SK-N-MC (cell line): ENCODE measurements around the gene JAK1.
A peak's percentile ranks its signal among the peaks of the same experiment; 100 is the strongest.
"Not testable (repeated sequence)": the region's sequence is repeated elsewhere in the genome, so short reads cannot be mapped to it uniquely, and the experiment has no call there.

Experiments
- DNase-seq: peaks from one replicate; pipeline ENCODE4 v3.0.0-alpha.2; 2011; ENCODE audit warnings: low read depth, low spot score
- H3K27ac ChIP-seq: fragments of 200-600 bp; sonication (generic); 2 replicates; pipeline ENCODE4 v1.5.1; 2016; ENCODE audit warnings: mixed run types
- H3K36me3 ChIP-seq: fragments of 200-600 bp; sonication (generic); 2 replicates; pipeline ENCODE4 v1.6.1; 2017; ENCODE audit warnings: antibody characterized with exemption, low read length, mixed read lengths; ENCODE audit not compliant: insufficient read depth
- H3K4me3 ChIP-seq: fragments of 200-600 bp; sonication (generic); 2 replicates; pipeline ENCODE4 v1.5.1; 2016
- H3K9ac ChIP-seq: fragments of 200-600 bp; sonication (generic); 2 replicates; pipeline ENCODE4 v1.8.0; 2017; ENCODE audit warnings: mixed run types, mixed read lengths; ENCODE audit not compliant: insufficient read length
- H3K9me3 ChIP-seq: fragments of 200-600 bp; sonication (generic); 2 replicates; pipeline ENCODE4 v1.6.1; 2017; ENCODE audit warnings: low read depth, mild to moderate bottlenecking, antibody characterized with exemption, low read length, moderate library complexity, mixed read lengths
- EZH2 ChIP-seq: fragments of 200-600 bp; sonication (generic); IDR thresholded peaks from one replicate; pipeline ENCODE4 v1.6.1; 2017; ENCODE audit warnings: antibody characterized with exemption
- FOXP2 ChIP-seq: optimal IDR thresholded peaks from 2 replicates; pipeline ENCODE3; 2011; ENCODE audit warnings: mild to moderate bottlenecking, moderate library complexity; ENCODE audit not compliant: insufficient read depth; ENCODE audit errors: extremely low read length, control extremely low read depth
- POLR2AphosphoS5 ChIP-seq: IDR thresholded peaks from 2 replicates; pipeline ENCODE4 v1.6.1; 2012; ENCODE audit warnings: mild to moderate bottlenecking, low read depth, low read length, borderline replicate concordance

JAK1 gene

GRCh38 chr1:64928325-64928724 is 38.0 kb downstream of the JAK1 start:
- peak overlapping the region; percentile 9; the same call in 1 of the 2 replicates for H3K4me3 ChIP-seq
- H3K9me3 ChIP-seq = no peaks in the 10 kb centered on the region
- TF ChIP-seq POLR2AphosphoS5 = no peak
- no peak for TF ChIP-seq FOXP2
- TF ChIP-seq EZH2 = no peak
- no peak overlapping the region for H3K9ac ChIP-seq
- DNase-seq = no peak
- peaks cover 31% of the 10 kb centered on the region for H3K36me3 ChIP-seq
- H3K27ac ChIP-seq = peak overlapping the region; percentile 85

DNA sequence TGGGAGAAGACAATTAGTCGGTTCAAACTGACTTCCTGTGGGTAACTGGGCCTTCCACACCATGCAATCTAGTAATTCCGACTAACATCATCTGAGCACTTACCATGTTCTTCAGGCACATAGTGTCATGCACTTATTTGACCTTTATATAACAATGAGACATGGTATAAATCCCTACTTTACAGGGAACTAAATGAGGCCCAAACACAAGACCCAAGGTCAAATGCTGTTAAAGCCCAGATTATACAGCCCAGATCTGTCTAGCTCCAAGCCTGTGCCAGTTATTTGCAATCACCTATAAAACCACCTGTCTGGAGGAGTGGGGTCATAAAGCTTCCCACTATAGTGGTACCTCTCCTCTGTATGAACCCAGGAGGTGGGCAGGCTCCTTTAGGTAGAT is 40.8 kb downstream of the JAK1 start:
- peak overlapping the region; percentile 71 for H3K27ac ChIP-seq
- H3K36me3 ChIP-seq = peaks cover 21% of the 10 kb centered on the region
- no peak for TF ChIP-seq EZH2
- no peak for TF ChIP-seq POLR2AphosphoS5
- no peak for TF ChIP-seq FOXP2
- DNase-seq = no peak
- no peaks in the 10 kb centered on the region for H3K9me3 ChIP-seq
- no peak overlapping the region for H3K4me3 ChIP-seq
- H3K9ac ChIP-seq = peak overlapping the region; percentile 15

GRCh38 chr1:64923294-64923718 is 43.0 kb downstream of the JAK1 start:
- H3K9ac ChIP-seq = no peak overlapping the region
- H3K4me3 ChIP-seq = peak overlapping the region; percentile 14; the same call in 1 of the 2 replicates
- TF ChIP-seq FOXP2 (no peak), EZH2 (no peak), POLR2AphosphoS5 (no peak)
- no peak for DNase-seq
- H3K36me3 ChIP-seq = peaks cover 33% of the 10 kb centered on the region
- no peaks in the 10 kb centered on the region for H3K9me3 ChIP-seq
- peak overlapping the region; percentile 96 for H3K27ac ChIP-seq

DNA sequence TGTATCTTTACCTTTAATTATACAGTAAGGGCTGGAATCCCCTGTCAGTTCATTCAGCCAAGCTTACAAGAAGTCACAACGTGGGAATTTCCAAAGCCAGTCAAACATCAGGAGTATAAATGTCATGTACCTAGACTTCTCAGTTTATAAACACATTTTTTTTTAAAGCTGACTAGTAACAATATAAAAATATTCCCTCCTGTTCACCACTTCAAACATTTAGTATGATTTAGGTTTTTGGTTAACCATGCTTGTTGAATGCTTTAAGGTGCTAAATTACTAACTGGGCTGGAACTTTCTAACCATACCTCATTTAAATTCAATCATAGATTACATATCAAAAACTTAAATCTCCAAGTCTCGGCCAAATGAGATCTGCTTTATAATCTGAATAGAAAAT is 44.0 kb downstream of the JAK1 start:
- DNase-seq = no peak
- H3K36me3 ChIP-seq = peaks cover 27% of the 10 kb centered on the region
- peak overlapping the region; percentile 65 for H3K9ac ChIP-seq
- TF ChIP-seq EZH2 = no peak
- TF ChIP-seq POLR2AphosphoS5 = no peak
- no peak for TF ChIP-seq FOXP2
- H3K4me3 ChIP-seq = peak overlapping the region; percentile 56
- H3K27ac ChIP-seq = peak overlapping the region; percentile 96
- H3K9me3 ChIP-seq = no peaks in the 10 kb centered on the region

GRCh38 chr1:64921771-64922170 is 44.6 kb downstream of the JAK1 start:
- H3K9me3 ChIP-seq = no peaks in the 10 kb centered on the region
- TF ChIP-seq EZH2 (no peak), POLR2AphosphoS5 (no peak), FOXP2 (no peak)
- H3K27ac ChIP-seq = peak overlapping the region; percentile 96
- no peak for DNase-seq
- peak overlapping the region; percentile 56 for H3K4me3 ChIP-seq
- H3K36me3 ChIP-seq = peaks cover 22% of the 10 kb centered on the region
- H3K9ac ChIP-seq = peak overlapping the region; percentile 65

GRCh38 chr1:64920941-64921589 is 45.3 kb downstream of the JAK1 start:
- H3K9me3 ChIP-seq = no peaks in the 10 kb centered on the region
- peak overlapping the region; percentile 65 for H3K9ac ChIP-seq
- DNase-seq = no peak
- H3K36me3 ChIP-seq = peaks cover 16% of the 10 kb centered on the region
- TF ChIP-seq POLR2AphosphoS5 = no peak
- TF ChIP-seq FOXP2 = no peak
- no peak for TF ChIP-seq EZH2
- peak overlapping the region; percentile 96 for H3K27ac ChIP-seq
- H3K4me3 ChIP-seq = peak overlapping the region; percentile 56

- not testable (repeated sequence) for DNase-seq, H3K9ac ChIP-seq, H3K4me3 ChIP-seq, H3K9me3 ChIP-seq
- peaks cover 13% of the 10 kb centered on the region for H3K36me3 ChIP-seq
- peak overlapping the region; percentile 100 for H3K27ac ChIP-seq
Observed at GRCh38 chr1:64919120-64919519, 47.2 kb downstream of the JAK1 start.

GRCh38 chr1:64917907-64918306 is 48.4 kb downstream of the JAK1 start:
- TF ChIP-seq FOXP2 (no peak), EZH2 (no peak), POLR2AphosphoS5 (no peak)
- Histone ChIP-seq H3K9ac (peak overlapping the region; percentile 72), H3K9me3 (no peaks in the 10 kb centered on the region), H3K4me3 (peak overlapping the region; percentile 62), H3K27ac (peak overlapping the region; percentile 100), H3K36me3 (peaks cover 13% of the 10 kb centered on the region)
- DNase-seq = no peak

DNA sequence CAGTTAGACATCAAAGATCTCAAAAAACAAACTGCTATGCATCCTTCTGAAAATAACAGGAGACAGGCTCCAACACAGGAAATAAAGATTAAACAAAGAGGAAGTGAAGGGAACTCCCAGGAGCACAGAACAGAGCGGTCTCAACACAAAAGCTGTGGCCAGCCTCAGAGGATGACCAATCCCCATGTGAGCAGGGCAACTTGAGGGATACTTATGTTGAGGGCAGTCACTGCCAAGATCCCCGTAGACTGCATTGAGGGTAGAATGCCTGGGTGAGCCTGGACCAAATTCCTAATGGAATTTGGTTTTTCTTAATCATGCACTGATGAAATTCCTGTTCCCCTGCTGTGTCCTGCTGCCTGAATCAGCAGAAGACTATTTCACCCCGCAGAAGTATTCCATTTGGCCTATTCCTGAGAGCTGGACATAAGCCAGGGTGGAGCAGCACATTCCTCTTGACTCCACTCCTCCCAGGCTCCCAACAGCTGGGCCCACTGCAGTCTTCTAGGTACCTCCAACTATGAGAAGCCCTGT is 49.0 kb downstream of the JAK1 start:
- Histone ChIP-seq H3K9me3 (no peaks in the 10 kb centered on the region), H3K4me3 (peak overlapping the region; percentile 62), H3K27ac (peak overlapping the region; percentile 100), H3K36me3 (peaks cover 13% of the 10 kb centered on the region), H3K9ac (peak overlapping the region; percentile 72)
- DNase-seq = peak; percentile 91
- peak; percentile 62; the same call in 1 of the 2 replicates for TF ChIP-seq POLR2AphosphoS5
- no peak for TF ChIP-seq EZH2
- peak; percentile 25 for TF ChIP-seq FOXP2
